ENCODE results near the gene BGLAP. TPM values are rescaled to one million over a fixed set of nuclear protein-coding genes. Genes with fewer than 3 reads are reported as not detected.

The BGLAP gene
- 0.81 TPM for total RNA-seq (2013)
- polyA plus RNA-seq: 1 to 10 TPM in 1 of 3 donors, not detected in 2; 2.2 TPM
- not detected in 2 replicates for polyA minus RNA-seq
- total RNA-seq: 0 to 0.56 (median 0.20) reads per million in 11 experiments

DNA sequence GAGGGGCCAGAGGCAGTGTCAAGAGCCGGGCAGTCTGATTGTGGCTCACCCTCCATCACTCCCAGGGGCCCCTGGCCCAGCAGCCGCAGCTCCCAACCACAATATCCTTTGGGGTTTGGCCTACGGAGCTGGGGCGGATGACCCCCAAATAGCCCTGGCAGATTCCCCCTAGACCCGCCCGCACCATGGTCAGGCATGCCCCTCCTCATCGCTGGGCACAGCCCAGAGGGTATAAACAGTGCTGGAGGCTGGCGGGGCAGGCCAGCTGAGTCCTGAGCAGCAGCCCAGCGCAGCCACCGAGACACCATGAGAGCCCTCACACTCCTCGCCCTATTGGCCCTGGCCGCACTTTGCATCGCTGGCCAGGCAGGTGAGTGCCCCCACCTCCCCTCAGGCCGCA, at the start of gene BGLAP:
TSS of gene BGLAP (plus strand) at position 259 of the 400 bp plus-strand sequence. CDS start at position 307, 48 bp downstream.
- Mint-ChIP-seq H3K27me3 (ENCODE audit: low read depth in 3 of 3) (peaks cover 19 to 35% (median 33%) of the 10 kb centered on the region in 3 donors), H3K27ac (no peak within 1 kb of the TSS), H3K9me3 (peaks cover 0 to 9% (median 0%) of the 10 kb centered on the region in 7 donors), H3K4me3 (no peak within 1 kb of the TSS), H3K4me1 (peaks cover 14% of the 10 kb centered on the region), H3K36me3 (peaks cover 46 to 52% of the 10 kb centered on the region in 2 donors)
- H3K4me2 ChIP-seq (replicated peaks; ENCODE audit: extremely low read depth, low read length, poor library complexity, severe bottlenecking): no peak within 1 kb of the TSS
- H3K9ac ChIP-seq (ENCODE audit: insufficient read depth, low read length, poor library complexity, severe bottlenecking): peak within 1 kb of the TSS; percentile 4
- peaks cover 10 to 27% of the 10 kb centered on the region in 2 donors for H3K27me3 ChIP-seq (ENCODE audit: control insufficient read depth in 2 of 2, insufficient read depth in 2 of 2, low read length in 2 of 2)
- H3K4me1 ChIP-seq (ENCODE audit: control insufficient read depth in 1 of 2, insufficient read depth in 2 of 2, low read length in 2 of 2): peaks cover 9 to 14% of the 10 kb centered on the region in 2 donors
- no peak within 1 kb of the TSS for H3K27ac ChIP-seq (ENCODE audit: low read depth in 1 of 2, low read length in 2 of 2)
- WGBS (ENCODE audit: insufficient coverage): 45% methylated on average over 6 of the region's 14 CpGs
- peaks cover 0 to 12% of the 10 kb centered on the region in 2 donors for H3K9me3 ChIP-seq (replicated peaks in 1 of 2; ENCODE audit: control insufficient read depth in 1 of 2, insufficient read depth in 1 of 2, low read length in 2 of 2)
- intact Hi-C loops (cut with micrococcal nuclease): no loop called here
- no peak for DNase-seq
- peaks cover 33 to 41% of the 10 kb centered on the region in 2 donors for H3K36me3 ChIP-seq (replicated peaks in 1 of 2; ENCODE audit: control insufficient read depth in 1 of 2, insufficient read depth in 2 of 2, low read length in 2 of 2)
- H4K20me1 ChIP-seq (ENCODE audit: insufficient read depth, low read length): peaks cover 11% of the 10 kb centered on the region
- H3K79me2 ChIP-seq (ENCODE audit: insufficient read depth, low read length): no peaks in the 10 kb centered on the region
- H2AFZ ChIP-seq (ENCODE audit: insufficient read depth, low read depth, low read length, poor library complexity, severe bottlenecking): no peak within 1 kb of the TSS
- H3K4me3 ChIP-seq (replicated peaks in 1 of 3; ENCODE audit: low read depth in 2 of 3, low read length in 3 of 3): no peak within 1 kb of the TSS
- TF ChIP-seq CTCF (IDR thresholded peaks at IDR 0.05): no peak

GRCh38 chr1:156193208-156193487, 48.8 kb upstream of the BGLAP start:
- Histone ChIP-seq H3K79me2 (ENCODE audit: insufficient read depth, low read length) (peaks cover 51% of the 10 kb centered on the region), H3K27me3 (ENCODE audit: control insufficient read depth in 2 of 2, insufficient read depth in 2 of 2, low read length in 2 of 2) (no peaks in the 10 kb centered on the region), H3K4me1 (ENCODE audit: control insufficient read depth in 1 of 2, insufficient read depth in 2 of 2, low read length in 2 of 2) (peaks cover 27 to 39% of the 10 kb centered on the region in 2 donors), H4K20me1 (ENCODE audit: insufficient read depth, low read length) (peaks cover 29% of the 10 kb centered on the region), H3K4me3 (replicated peaks in 1 of 3; ENCODE audit: low read depth in 2 of 3, low read length in 3 of 3) (peak overlapping the region; percentile 39 to 88 (median 88)), H3K36me3 (replicated peaks in 1 of 2; ENCODE audit: control insufficient read depth in 1 of 2, insufficient read depth in 2 of 2, low read length in 2 of 2) (peaks cover 17 to 28% of the 10 kb centered on the region in 2 donors), H3K9ac (ENCODE audit: insufficient read depth, low read length, poor library complexity, severe bottlenecking) (peak overlapping the region; percentile 81), H3K4me2 (replicated peaks; ENCODE audit: extremely low read depth, low read length, poor library complexity, severe bottlenecking) (peak overlapping the region; percentile 82), H3K9me3 (replicated peaks in 1 of 2; ENCODE audit: control insufficient read depth in 1 of 2, insufficient read depth in 1 of 2, low read length in 2 of 2) (no peaks in the 10 kb centered on the region), H2AFZ (ENCODE audit: insufficient read depth, low read depth, low read length, poor library complexity, severe bottlenecking) (peak overlapping the region; percentile 83), H3K27ac (ENCODE audit: low read depth in 1 of 2, low read length in 2 of 2) (peak overlapping the region; percentile 61 to 90)
- WGBS (ENCODE audit: insufficient coverage): 81% methylated on average over 6 of the region's 7 CpGs
- no peak for DNase-seq
- peaks cover 0 to 1% (median 0%) of the 10 kb centered on the region in 3 donors for H3K27me3 Mint-ChIP-seq (ENCODE audit: low read depth in 3 of 3)
- peaks cover 18 to 29% of the 10 kb centered on the region in 2 donors for H3K36me3 Mint-ChIP-seq
- H3K9me3 Mint-ChIP-seq: peaks cover 0 to 6% (median 0%) of the 10 kb centered on the region in 7 donors
- H3K4me1 Mint-ChIP-seq: peaks cover 46% of the 10 kb centered on the region
- intact Hi-C loops (cut with micrococcal nuclease): loop anchor here in 1 of 2 donors (5.0 kb wide), 1 partner anchor 46 kb away; no protein-coding TSS in a partner anchor
- H3K4me3 Mint-ChIP-seq: peak overlapping the region; percentile 95 to 98
- TF ChIP-seq CTCF (IDR thresholded peaks at IDR 0.05): no peak
- peak overlapping the region; percentile 93 to 99 (median 95) for H3K27ac Mint-ChIP-seq

Data from CD14-positive monocyte (primary cell).